HCT116 (cell line): ENCODE data around the gene C2CD3.

Source experiments
- EZH2 ChIP-seq: fragments of 200-600 bp; sonication (generic); IDR thresholded peaks from 2 replicates; pipeline ENCODE4 v1.6.1; 2017; ENCODE audit warnings: antibody characterized with exemption, mixed run types
- EZH2phosphoT487 ChIP-seq: fragments of 200-600 bp; IDR thresholded peaks from 2 replicates; pipeline ENCODE4 v1.6.1; 2018; ENCODE audit warnings: antibody characterized with exemption, borderline replicate concordance
- POLR2A ChIP-seq: IDR thresholded peaks from 2 replicates; pipeline ENCODE4 v1.7.0; 2011; ENCODE audit warnings: borderline replicate concordance; ENCODE audit not compliant: insufficient read depth, insufficient read length; ENCODE audit errors: extremely low read depth
- POLR2AphosphoS5 ChIP-seq: IDR thresholded peaks from 2 replicates; pipeline ENCODE4 v1.6.1; 2011; ENCODE audit warnings: mild to moderate bottlenecking, low read depth, low read length, moderate library complexity
- RAD21 ChIP-seq: IDR thresholded peaks from 2 replicates; pipeline ENCODE4 v1.6.1; 2012; ENCODE audit warnings: low read depth, mild to moderate bottlenecking
- REST ChIP-seq: IDR thresholded peaks from 2 replicates; pipeline ENCODE4 v1.6.1; 2012; ENCODE audit warnings: low read depth
- SP1 ChIP-seq: IDR thresholded peaks from 2 replicates; pipeline ENCODE4 v1.6.1; 2012; ENCODE audit warnings: low read depth
- ZFX ChIP-seq: fragments of 450-650 bp; IDR thresholded peaks from 2 replicates; pipeline ENCODE4 v1.6.1; 2017
- ZNF274 ChIP-seq: fragments of 200-500 bp; sonication (Bioruptor generic); IDR thresholded peaks from 2 replicates; pipeline ENCODE4 v1.6.1; 2014; ENCODE audit warnings: mild to moderate bottlenecking, low read depth, low read length, inconsistent platforms
- TF ChIP-seq, protein P1 (sequence below): IDR thresholded peaks from 2 replicates; pipeline ENCODE4 v1.6.1; 2012
- TF ChIP-seq, protein P2 (sequence below), 3 experiments: fragments of 200-600 bp in 1 of 3; sonication (generic) in 1 of 3; IDR thresholded peaks in 2 of 3; conservative IDR thresholded peaks in 1 of 3; 2 replicates each; pipeline ENCODE4 v1.5.1; 2012 to 2017; ENCODE audit warnings: low read depth in 2 of 3, low read length in 2 of 3, antibody characterized with exemption in 1 of 3, borderline replicate concordance in 1 of 3, control low read depth in 1 of 3, mild to moderate bottlenecking in 1 of 3, mixed read lengths in 1 of 3, mixed run types in 1 of 3, moderate library complexity in 1 of 3; ENCODE audit not compliant: insufficient read depth in 1 of 3

GRCh38 chr11:74006743-74007304, 164.0 kb downstream of the C2CD3 start:
- TF ChIP-seq, protein P1, sequence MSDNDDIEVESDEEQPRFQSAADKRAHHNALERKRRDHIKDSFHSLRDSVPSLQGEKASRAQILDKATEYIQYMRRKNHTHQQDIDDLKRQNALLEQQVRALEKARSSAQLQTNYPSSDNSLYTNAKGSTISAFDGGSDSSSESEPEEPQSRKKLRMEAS = no peak
- TF ChIP-seq, protein P2, sequence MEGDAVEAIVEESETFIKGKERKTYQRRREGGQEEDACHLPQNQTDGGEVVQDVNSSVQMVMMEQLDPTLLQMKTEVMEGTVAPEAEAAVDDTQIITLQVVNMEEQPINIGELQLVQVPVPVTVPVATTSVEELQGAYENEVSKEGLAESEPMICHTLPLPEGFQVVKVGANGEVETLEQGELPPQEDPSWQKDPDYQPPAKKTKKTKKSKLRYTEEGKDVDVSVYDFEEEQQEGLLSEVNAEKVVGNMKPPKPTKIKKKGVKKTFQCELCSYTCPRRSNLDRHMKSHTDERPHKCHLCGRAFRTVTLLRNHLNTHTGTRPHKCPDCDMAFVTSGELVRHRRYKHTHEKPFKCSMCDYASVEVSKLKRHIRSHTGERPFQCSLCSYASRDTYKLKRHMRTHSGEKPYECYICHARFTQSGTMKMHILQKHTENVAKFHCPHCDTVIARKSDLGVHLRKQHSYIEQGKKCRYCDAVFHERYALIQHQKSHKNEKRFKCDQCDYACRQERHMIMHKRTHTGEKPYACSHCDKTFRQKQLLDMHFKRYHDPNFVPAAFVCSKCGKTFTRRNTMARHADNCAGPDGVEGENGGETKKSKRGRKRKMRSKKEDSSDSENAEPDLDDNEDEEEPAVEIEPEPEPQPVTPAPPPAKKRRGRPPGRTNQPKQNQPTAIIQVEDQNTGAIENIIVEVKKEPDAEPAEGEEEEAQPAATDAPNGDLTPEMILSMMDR (IDR thresholded peaks at IDR 0.05 in 2 of 3, conservative IDR thresholded peaks at IDR 0.05 in 1 of 3; ENCODE audit: borderline replicate concordance in 1 of 3, insufficient read depth in 1 of 3, low read depth in 2 of 3, low read length in 2 of 3) = no peak
- no peak for TF ChIP-seq EZH2
- no peak for TF ChIP-seq ZFX
- no peak for TF ChIP-seq ZNF274
- TF ChIP-seq SP1 = no peak
- no peak for TF ChIP-seq EZH2phosphoT487
- no peak for TF ChIP-seq POLR2A
- TF ChIP-seq POLR2AphosphoS5 = no peak
- no peak for TF ChIP-seq RAD21
- no peak for TF ChIP-seq REST
